ENCODE results near the gene CDC42SE1.

- TF ChIP-seq CTCF (IDR thresholded peaks at IDR 0.05 in 4 of 5, conservative IDR thresholded peaks at IDR 0.05 in 1 of 5) (no peak), POLR2A (IDR thresholded peaks at IDR 0.05) (no peak)
These were observed 48.1 kb downstream of the CDC42SE1 start for GRCh38 chr1:151011154-151011850.
